GM23248 (cell line): Measurements from ENCODE around the gene PSMA7. TPM values are rescaled to one million over a fixed set of nuclear protein-coding genes. Genes with fewer than 3 reads are reported as not detected.

ENCODE experiments used
- DNase-seq: peaks from one replicate; pipeline ENCODE4 v3.0.0-alpha.2; 2015
- H2AFZ ChIP-seq: fragments of 200-600 bp; sonication (generic); 2 replicates; pipeline ENCODE4 v1.6.1; 2016; ENCODE audit warnings: antibody characterized with exemption
- H3F3A ChIP-seq: fragments of 200-600 bp; sonication (generic); 2 replicates; pipeline ENCODE4 v1.6.1; 2016; ENCODE audit warnings: mild to moderate bottlenecking, antibody characterized with exemption, mixed run types; ENCODE audit not compliant: insufficient read depth
- H3K27ac ChIP-seq: fragments of 200-600 bp; sonication (generic); 2 replicates; pipeline ENCODE4 v1.5.1; 2016; ENCODE audit warnings: mild to moderate bottlenecking
- H3K27me3 ChIP-seq: fragments of 200-600 bp; sonication (generic); replicated peaks from 2 replicates; pipeline ENCODE4 v1.6.1; 2016; ENCODE audit warnings: mild to moderate bottlenecking; ENCODE audit not compliant: insufficient read depth
- H3K36me3 ChIP-seq: fragments of 200-600 bp; sonication (generic); 2 replicates; pipeline ENCODE4 v1.6.1; 2016; ENCODE audit warnings: low read depth, mild to moderate bottlenecking
- H3K4me1 ChIP-seq: fragments of 200-600 bp; sonication (generic); 2 replicates; pipeline ENCODE4 v1.6.1; 2016; ENCODE audit warnings: mild to moderate bottlenecking; ENCODE audit not compliant: insufficient read depth
- H3K4me2 ChIP-seq: fragments of 200-600 bp; sonication (generic); one replicate; pipeline ENCODE4 v1.6.1; 2016; ENCODE audit warnings: mild to moderate bottlenecking; ENCODE audit not compliant: unreplicated experiment
- H3K4me3 ChIP-seq: fragments of 200-600 bp; sonication (generic); 2 replicates; pipeline ENCODE4 v1.5.1; 2016; ENCODE audit warnings: mild to moderate bottlenecking
- H3K79me2 ChIP-seq: fragments of 200-600 bp; sonication (generic); 2 replicates; pipeline ENCODE4 v1.6.1; 2016; ENCODE audit warnings: mild to moderate bottlenecking; ENCODE audit not compliant: insufficient read depth
- H3K9ac ChIP-seq: fragments of 200-600 bp; sonication (generic); 2 replicates; pipeline ENCODE4 v1.6.1; 2016; ENCODE audit warnings: mild to moderate bottlenecking
- H3K9me2 ChIP-seq: fragments of 200-600 bp; sonication (generic); 2 replicates; pipeline ENCODE4 v1.6.1; 2016; ENCODE audit warnings: mixed run types, mild to moderate bottlenecking, moderate library complexity; ENCODE audit not compliant: insufficient read depth
- H3K9me3 ChIP-seq: fragments of 200-600 bp; sonication (generic); one replicate; pipeline ENCODE4 v1.6.1; 2017; ENCODE audit warnings: low read depth
- H4K20me1 ChIP-seq: fragments of 200-600 bp; sonication (generic); 2 replicates; pipeline ENCODE4 v1.6.0; 2016; ENCODE audit not compliant: insufficient read depth
- EZH2 ChIP-seq: fragments of 200-600 bp; sonication (generic); IDR thresholded peaks from 2 replicates; pipeline ENCODE4 v1.6.1; 2018; ENCODE audit warnings: antibody characterized with exemption, mild to moderate bottlenecking; ENCODE audit not compliant: insufficient read depth, poor library complexity, severe bottlenecking
- EZH2phosphoT487 ChIP-seq: fragments of 200-600 bp; sonication (generic); IDR thresholded peaks from 2 replicates; pipeline ENCODE4 v1.6.1; 2018; ENCODE audit warnings: antibody characterized with exemption, moderate library complexity, mild to moderate bottlenecking, low read depth; ENCODE audit not compliant: insufficient read depth
- WGBS, 2 experiments: methylation state at CpG; one replicate each; pipeline ENCODE4 v1.1.6; 2015 to 2017; ENCODE audit warnings: low lambda C conversion rate in 2 of 2, low coverage in 1 of 2; ENCODE audit errors: missing lambda C conversion rate in 2 of 2; 5-methylcytosine and 5-hydroxymethylcytosine counted together
- in situ Hi-C: fragments of 300-500 bp; cut with MboI; formaldehyde crosslinking; loops from 2 replicates; pipeline ENCODE4 v1.15.0; 2020
- polyA plus RNA-seq: library from polyadenylated mRNA; unstranded; fragments of >200 nt; fragmentation: Nextera tagmentation; extraction: Ambion mirVana; gene quantifications from 2 replicates; pipeline ENCODE4 v1.2.1, GENCODE V29; 2016
- total RNA-seq: library from RNA; depleted of rRNA; stranded (reverse); fragments of >200 nt; shearing (Covaris generic); gene quantifications from 2 replicates; pipeline ENCODE4 v1.2.3, GENCODE V29; 2014

Gene PSMA7
- total and polyA plus RNA-seq, 2 experiments from 2014 or later: 268 to 488 TPM

GRCh38 chr20:62167474-62167873 lies 24.3 kb upstream of the PSMA7 start:
- H3K27me3 ChIP-seq: no peaks in the 10 kb centered on the region
- H3K36me3 ChIP-seq: no peaks in the 10 kb centered on the region; the same call in 1 of the 2 replicates
- WGBS, 2 experiments: 78 to 87% methylated on average over 6 of the region's 6 CpGs
- no peaks in the 10 kb centered on the region for H3K9me2 ChIP-seq
- H3K4me1 ChIP-seq: no peaks in the 10 kb centered on the region
- H2AFZ ChIP-seq: no peak overlapping the region
- H3F3A ChIP-seq: no peaks in the 10 kb centered on the region
- no peak overlapping the region for H3K4me3 ChIP-seq
- no peak for TF ChIP-seq EZH2phosphoT487
- TF ChIP-seq EZH2: no peak
- no peak overlapping the region for H3K27ac ChIP-seq
- H3K9ac ChIP-seq: no peak overlapping the region
- no peaks in the 10 kb centered on the region for H4K20me1 ChIP-seq
- H3K4me2 ChIP-seq: no peak overlapping the region
- H3K9me3 ChIP-seq: no peaks in the 10 kb centered on the region
- in situ Hi-C loops: no loop called here
- no peak for DNase-seq
- no peaks in the 10 kb centered on the region for H3K79me2 ChIP-seq

DNA sequence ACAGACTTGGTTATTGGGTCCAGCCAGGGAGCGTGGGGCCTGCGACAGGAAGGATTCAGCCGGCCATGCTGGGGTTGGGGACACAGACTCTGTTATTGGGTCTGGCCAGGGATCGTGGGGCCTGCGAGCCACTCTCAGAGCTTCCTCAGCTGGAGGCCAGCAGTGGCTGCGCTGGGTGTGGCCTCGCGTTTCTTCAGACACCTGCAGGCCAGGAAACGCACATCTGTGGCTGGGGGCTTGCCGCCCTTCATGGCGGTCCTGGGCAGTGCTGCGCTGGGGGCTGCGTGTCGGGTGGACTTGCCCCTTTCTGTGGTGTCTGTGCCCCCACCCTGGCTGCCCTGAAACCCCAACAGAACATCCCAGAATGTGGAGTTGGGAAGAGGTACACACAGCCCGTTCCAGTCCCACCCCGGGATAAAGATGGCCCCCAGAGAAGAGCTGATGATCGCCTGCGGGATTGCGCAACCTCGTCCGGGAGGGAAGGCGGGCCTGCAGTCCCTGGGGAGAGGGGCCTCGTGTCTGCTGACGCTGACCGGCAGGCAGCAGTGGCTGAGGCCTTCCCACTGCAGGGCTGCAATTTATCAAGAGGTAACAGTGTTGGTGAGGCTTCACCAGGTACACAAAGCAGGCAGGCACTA lies 22.7 kb upstream of the PSMA7 start:
- Histone ChIP-seq H3K36me3 (no peaks in the 10 kb centered on the region; the same call in 1 of the 2 replicates), H3K9me2 (no peaks in the 10 kb centered on the region), H3K79me2 (0 out of 2 replicates have a peak, but pooled peaks cover 7% of the 10 kb centered on the region), H4K20me1 (no peaks in the 10 kb centered on the region), H3K27ac (no peak overlapping the region), H3K4me1 (peaks cover 8% of the 10 kb centered on the region; the same call in 1 of the 2 replicates), H3K4me2 (no peak overlapping the region), H3K9me3 (no peaks in the 10 kb centered on the region), H3K27me3 (no peaks in the 10 kb centered on the region), H3K4me3 (no peak overlapping the region), H2AFZ (no peak overlapping the region), H3F3A (no peaks in the 10 kb centered on the region), H3K9ac (no peak overlapping the region)
- TF ChIP-seq EZH2phosphoT487 (no peak), EZH2 (no peak)
- DNase-seq: no peak
- in situ Hi-C loops: no loop called here
- WGBS, 2 experiments: 73 to 79% methylated on average over 23 to 25 of the region's 25 CpGs

GRCh38 chr20:62164879-62165761 lies 21.9 kb upstream of the PSMA7 start:
- H3K4me1 ChIP-seq: peaks cover 9% of the 10 kb centered on the region; the same call in 1 of the 2 replicates
- no peak overlapping the region for H2AFZ ChIP-seq
- no peaks in the 10 kb centered on the region for H3K9me3 ChIP-seq
- H3K9me2 ChIP-seq: no peaks in the 10 kb centered on the region
- H4K20me1 ChIP-seq: no peaks in the 10 kb centered on the region
- no peaks in the 10 kb centered on the region for H3F3A ChIP-seq
- no peak overlapping the region for H3K4me2 ChIP-seq
- no peaks in the 10 kb centered on the region; the same call in 1 of the 2 replicates for H3K36me3 ChIP-seq
- no peak for TF ChIP-seq EZH2phosphoT487
- no peak for TF ChIP-seq EZH2
- H3K4me3 ChIP-seq: no peak overlapping the region
- H3K27ac ChIP-seq: no peak overlapping the region
- H3K79me2 ChIP-seq: 0 out of 2 replicates have a peak, but pooled peaks cover 13% of the 10 kb centered on the region
- no peaks in the 10 kb centered on the region for H3K27me3 ChIP-seq
- in situ Hi-C loops: no loop called here
- no peak overlapping the region for H3K9ac ChIP-seq
- no peak for DNase-seq
- 96 to 98% methylated on average over 37 to 38 of the region's 41 CpGs for WGBS, 2 experiments

- Histone ChIP-seq H3K27me3 (no peaks in the 10 kb centered on the region), H2AFZ (no peak overlapping the region), H3F3A (no peaks in the 10 kb centered on the region), H3K4me1 (peaks cover 15% of the 10 kb centered on the region), H3K9me3 (no peaks in the 10 kb centered on the region), H3K4me3 (no peak overlapping the region), H3K36me3 (no peaks in the 10 kb centered on the region; the same call in 1 of the 2 replicates), H4K20me1 (no peaks in the 10 kb centered on the region), H3K4me2 (no peak overlapping the region), H3K9me2 (no peaks in the 10 kb centered on the region), H3K79me2 (peaks cover 21% of the 10 kb centered on the region), H3K9ac (no peak overlapping the region), H3K27ac (no peak overlapping the region)
- DNase-seq: no peak
- in situ Hi-C loops: no loop called here
- TF ChIP-seq EZH2phosphoT487 (no peak), EZH2 (no peak)
- WGBS, 2 experiments: 95 to 97% methylated on average over 29 of the region's 29 CpGs
Measured at GRCh38 chr20:62163986-62164762, 21.0 kb upstream of the PSMA7 start.
